Thoracic aorta (tissue), 2 donors: Measurements from ENCODE around the gene PRKCA. TPM values are rescaled to one million over a fixed set of nuclear protein-coding genes. Genes with fewer than 3 reads are reported as not detected.

ENCODE experiments used
- ATAC-seq: fragments of 150-250 bp; one replicate; pipeline ENCODE4 v1.8.0; 2017; ENCODE audit warnings: low read depth; ENCODE audit not compliant: insufficient number of reproducible peaks, low FRiP score
- DNase-seq: peaks from one replicate; pipeline ENCODE4 v3.0.0-alpha.2; 2020; ENCODE audit warnings: low spot score
- H3K27ac ChIP-seq, 2 donors: fragments of 200-600 bp; sonication (generic); 1 replicate in 1 of 2; 2 replicates in 1 of 2; pipeline ENCODE4 v1.5.1; 2016; ENCODE audit warnings: mild to moderate bottlenecking in 2 of 2, moderate library complexity in 2 of 2
- H3K27me3 ChIP-seq: fragments of 200-600 bp; sonication (generic); replicated peaks from 2 replicates; pipeline ENCODE4 v1.6.0; 2016; ENCODE audit warnings: mild to moderate bottlenecking; ENCODE audit not compliant: insufficient read depth
- H3K36me3 ChIP-seq: fragments of 200-600 bp; sonication (generic); one replicate; pipeline ENCODE4 v1.5.1; 2016
- H3K4me1 ChIP-seq, 2 donors: fragments of 200-600 bp; sonication (generic); 1 replicate in 1 of 2; 2 replicates in 1 of 2; pipeline versions ENCODE4 v1.5.1 to v1.6.0; 2016; ENCODE audit warnings: low read depth in 2 of 2, mild to moderate bottlenecking in 1 of 2; ENCODE audit not compliant: control insufficient read depth in 1 of 2
- H3K4me3 ChIP-seq: fragments of 200-600 bp; sonication (generic); 2 replicates; pipeline ENCODE4 v1.5.1; 2016; ENCODE audit warnings: mild to moderate bottlenecking
- H3K9me3 ChIP-seq: fragments of 200-600 bp; sonication (generic); 2 replicates; pipeline ENCODE4 v1.5.1; 2016
- CTCF ChIP-seq: fragments of 200-600 bp; sonication (generic); IDR thresholded peaks from one replicate; pipeline ENCODE4 v1.5.1; 2019; ENCODE audit warnings: antibody characterized with exemption
- total RNA-seq, 2 donors: library from RNA; depleted of rRNA; stranded (reverse); fragments of >200 nt; gene quantifications; one replicate each; pipeline versions ENCODE4 v1.1.0 to v1.2.3, GENCODE V29; 2016

The PRKCA gene
- total RNA-seq, 2 donors from 2014 or later = 9.1 to 11.6 TPM

- no peak for DNase-seq
Observed at GRCh38 chr17:66584927-66585326, 282.5 kb downstream of the PRKCA start.

GRCh38 chr17:66585472-66585871 lies 283.1 kb downstream of the PRKCA start:
- no peak for ATAC-seq
- no peak for DNase-seq
- Histone ChIP-seq H3K36me3 (no peaks in the 10 kb centered on the region), H3K4me1 (peaks cover 10 to 11% of the 10 kb centered on the region in 2 donors), H3K4me3 (no peak overlapping the region), H3K27me3 (no peaks in the 10 kb centered on the region), H3K9me3 (no peaks in the 10 kb centered on the region), H3K27ac (no peak overlapping the region)
- no peak for TF ChIP-seq CTCF

More at GRCh38 chr17:66584927-66585326, 282.5 kb downstream of the PRKCA start:
- peaks cover 15 to 17% of the 10 kb centered on the region in 2 donors for H3K4me1 ChIP-seq
- no peaks in the 10 kb centered on the region for H3K9me3 ChIP-seq
- no peak for ATAC-seq
- no peak overlapping the region for H3K27ac ChIP-seq
- TF ChIP-seq CTCF = no peak
- H3K4me3 ChIP-seq = no peak overlapping the region
- H3K27me3 ChIP-seq = no peaks in the 10 kb centered on the region
- no peaks in the 10 kb centered on the region for H3K36me3 ChIP-seq

- no peak for TF ChIP-seq CTCF
- H3K36me3 ChIP-seq = no peaks in the 10 kb centered on the region
- DNase-seq (no peak), ATAC-seq (no peak)
- no peaks in the 10 kb centered on the region for H3K4me1 ChIP-seq
- H3K4me3 ChIP-seq = no peak overlapping the region
- no peaks in the 10 kb centered on the region for H3K9me3 ChIP-seq
- no peak overlapping the region for H3K27ac ChIP-seq
- H3K27me3 ChIP-seq = no peaks in the 10 kb centered on the region
Observed at GRCh38 chr17:66589892-66590291, 287.5 kb downstream of the PRKCA start.

GRCh38 chr17:66593116-66593515 lies 290.7 kb downstream of the PRKCA start:
- TF ChIP-seq CTCF = no peak
- DNase-seq (no peak), ATAC-seq (no peak)
- H3K4me3 ChIP-seq = no peak overlapping the region
- H3K4me1 ChIP-seq = no peaks in the 10 kb centered on the region
- H3K36me3 ChIP-seq = no peaks in the 10 kb centered on the region
- H3K27ac ChIP-seq = no peak overlapping the region
- H3K9me3 ChIP-seq = no peaks in the 10 kb centered on the region
- no peaks in the 10 kb centered on the region for H3K27me3 ChIP-seq

GRCh38 chr17:66595893-66596292 lies 293.5 kb downstream of the PRKCA start:
- no peak for DNase-seq
- Histone ChIP-seq H3K4me1 (no peaks in the 10 kb centered on the region), H3K4me3 (no peak overlapping the region), H3K27me3 (no peaks in the 10 kb centered on the region), H3K9me3 (no peaks in the 10 kb centered on the region), H3K36me3 (no peaks in the 10 kb centered on the region), H3K27ac (no peak overlapping the region)
- ATAC-seq = no peak
- TF ChIP-seq CTCF = no peak
